Activated B cell treated with CpG ODN at 0.5 μM for 24 hours (primary cell): Measurements from ENCODE around the gene ENTPD2. TPM values are rescaled to one million over a fixed set of nuclear protein-coding genes. Genes with fewer than 3 reads are reported as not detected.

Source experiments
- ATAC-seq: fragments of 200-7000 bp; cut with Tn5 transposase; one replicate; pipeline ENCODE4 v1.10.0; 2021; ENCODE audit warnings: low read depth, mild to moderate bottlenecking, moderate library complexity
- CTCF ChIA-PET: fragments of 350-600 bp; sonication (Branson Sonifier 250); formaldehyde crosslinking; loops from one replicate; lab custom pipeline; 2021; ENCODE audit warnings: antibody characterized with exemption; lab: Charles Lee
- POLR2A ChIA-PET: fragments of 350-600 bp; sonication (Branson Sonifier 250); formaldehyde crosslinking; loops from one replicate; lab custom pipeline; 2021; ENCODE audit warnings: antibody characterized with exemption; lab: Charles Lee
- DNase-seq: peaks from one replicate; pipeline ENCODE4 v3.0.0; 2022
- H3K27ac Mint-ChIP-seq: one replicate; pipeline ENCODE4 v1.8.0; 2020; ENCODE audit warnings: mixed read lengths
- H3K27me3 Mint-ChIP-seq: one replicate; pipeline ENCODE4 v1.8.0; 2021; ENCODE audit warnings: mixed read lengths
- H3K36me3 Mint-ChIP-seq: one replicate; pipeline ENCODE4 v1.8.0; 2021; ENCODE audit warnings: low read depth, mixed read lengths
- H3K4me1 Mint-ChIP-seq: one replicate; pipeline ENCODE4 v1.8.0; 2021; ENCODE audit warnings: mixed read lengths
- H3K4me3 Mint-ChIP-seq: one replicate; pipeline ENCODE4 v1.8.0; 2020; ENCODE audit warnings: mild to moderate bottlenecking, mixed read lengths
- H3K9me3 Mint-ChIP-seq: one replicate; pipeline ENCODE4 v1.8.0; 2020; ENCODE audit warnings: mixed read lengths
- CTCF ChIP-seq: fragments of 200-600 bp; IDR thresholded peaks from one replicate; pipeline ENCODE4 v1.8.0; 2022; ENCODE audit warnings: antibody characterized with exemption, mild to moderate bottlenecking
- intact Hi-C: fragments of 100-400 bp; cut with micrococcal nuclease; formaldehyde crosslinking; loops from one replicate; pipeline ENCODE4 v1.15.1; 2024
- total RNA-seq: library from RNA; stranded (reverse); gene quantifications from 2 replicates; pipeline ENCODE4 v1.2.3, GENCODE V29; 2022

ENTPD2 gene
- total RNA-seq, 1 donor from 2014 or later: not detected

GRCh38 chr9:137052998-137053943, 590 bp downstream of the ENTPD2 start:
- intact Hi-C loops: no loop called here
- Mint-ChIP-seq H3K27me3 (peaks cover 16% of the 10 kb centered on the region), H3K9me3 (no peaks in the 10 kb centered on the region), H3K4me3 (no peak overlapping the region), H3K27ac (no peak overlapping the region), H3K36me3 (no peaks in the 10 kb centered on the region), H3K4me1 (peaks cover 3% of the 10 kb centered on the region)
- ATAC-seq (peak; percentile 45), DNase-seq (no peak)
- CTCF ChIA-PET: interaction anchor here (1.1 to 1.7 kb wide), 4 partner anchors 12 to 183 kb away, joined by 3 to 4 read pairs (median 4); no protein-coding TSS in a partner anchor
- no peak for TF ChIP-seq CTCF
- POLR2A ChIA-PET: no interaction called here

GRCh38 chr9:137052293-137052692, 1.6 kb downstream of the ENTPD2 start:
- Mint-ChIP-seq H3K27me3 (peaks cover 20% of the 10 kb centered on the region), H3K4me1 (peaks cover 3% of the 10 kb centered on the region), H3K4me3 (no peak overlapping the region), H3K9me3 (no peaks in the 10 kb centered on the region), H3K36me3 (no peaks in the 10 kb centered on the region), H3K27ac (no peak overlapping the region)
- TF ChIP-seq CTCF: no peak
- ChIA-PET POLR2A (no interaction called here), CTCF (interaction anchor here (1.1 to 1.7 kb wide), 4 partner anchors 13 to 184 kb away, joined by 3 to 4 read pairs (median 4); no protein-coding TSS in a partner anchor)
- ATAC-seq: no peak
- intact Hi-C loops: no loop called here
- DNase-seq: no peak

GRCh38 chr9:137051145-137051724, 2.6 kb downstream of the ENTPD2 start:
- POLR2A ChIA-PET: interaction anchor here (0.7 kb wide), 1 partner anchor 16 kb away, joined by 3 read pairs; no protein-coding TSS in a partner anchor
- CTCF ChIA-PET: interaction anchor here (1.7 kb wide), 1 partner anchor 22 kb away, joined by 4 read pairs; no protein-coding TSS in a partner anchor
- no peak for ATAC-seq
- Mint-ChIP-seq H3K4me1 (peaks cover 8% of the 10 kb centered on the region), H3K9me3 (no peaks in the 10 kb centered on the region), H3K36me3 (no peaks in the 10 kb centered on the region), H3K27me3 (peaks cover 28% of the 10 kb centered on the region), H3K27ac (no peak overlapping the region), H3K4me3 (no peak overlapping the region)
- no peak for TF ChIP-seq CTCF
- DNase-seq: no peak
- intact Hi-C loops: no loop called here

- Mint-ChIP-seq H3K4me3 (no peak overlapping the region), H3K27me3 (peaks cover 28% of the 10 kb centered on the region), H3K4me1 (peaks cover 8% of the 10 kb centered on the region), H3K36me3 (no peaks in the 10 kb centered on the region), H3K9me3 (no peaks in the 10 kb centered on the region), H3K27ac (no peak overlapping the region)
- no peak for TF ChIP-seq CTCF
- ChIA-PET POLR2A (no interaction called here), CTCF (no interaction called here)
- no peak for ATAC-seq
- no peak for DNase-seq
- intact Hi-C loops: no loop called here
Measured at GRCh38 chr9:137050570-137050969, 3.3 kb downstream of the ENTPD2 start.
